Measurements from ENCODE around the gene SUV39H2. TPM values are rescaled to one million over a fixed set of nuclear protein-coding genes. Genes with fewer than 3 reads are reported as not detected.

Gene SUV39H2
- total and polyA plus RNA-seq, 4 donors, result 2.6 to 7.7 (median 5.4) TPM

DNA sequence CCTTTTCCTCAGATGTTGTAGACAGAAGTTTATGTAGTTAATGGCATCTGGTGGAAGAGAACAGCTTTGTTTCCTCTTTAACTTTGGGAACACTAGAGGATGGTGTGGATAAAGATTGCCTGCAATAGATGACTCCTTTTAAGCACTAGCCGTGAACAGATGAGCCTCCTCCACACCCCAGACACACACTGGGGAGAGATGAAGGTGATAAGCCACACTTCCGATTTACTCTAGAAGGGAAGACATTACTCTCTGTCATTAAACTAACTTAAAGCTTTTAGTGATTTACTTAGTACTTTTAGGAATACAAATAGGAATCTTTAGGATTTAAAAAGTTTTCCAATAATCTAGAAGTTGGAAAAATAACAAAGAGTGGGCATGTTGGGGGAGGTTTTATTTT lies 33.7 kb upstream of the SUV39H2 start:
- 79 to 84% methylated on average over 2 of the region's 2 CpGs for WGBS, 2 donors
- no peaks in the 10 kb centered on the region for H3K27me3 ChIP-seq (ENCODE audit: control insufficient read depth in 3 of 3, insufficient read depth in 3 of 3, low read length in 2 of 3)
- DNase-seq, result no peak

GRCh38 chr10:14852236-14852635 lies 26.4 kb upstream of the SUV39H2 start:
- ATAC-seq (ENCODE audit: insufficient read depth, low FRiP score), result no peak
- TF ChIP-seq, protein P1, sequence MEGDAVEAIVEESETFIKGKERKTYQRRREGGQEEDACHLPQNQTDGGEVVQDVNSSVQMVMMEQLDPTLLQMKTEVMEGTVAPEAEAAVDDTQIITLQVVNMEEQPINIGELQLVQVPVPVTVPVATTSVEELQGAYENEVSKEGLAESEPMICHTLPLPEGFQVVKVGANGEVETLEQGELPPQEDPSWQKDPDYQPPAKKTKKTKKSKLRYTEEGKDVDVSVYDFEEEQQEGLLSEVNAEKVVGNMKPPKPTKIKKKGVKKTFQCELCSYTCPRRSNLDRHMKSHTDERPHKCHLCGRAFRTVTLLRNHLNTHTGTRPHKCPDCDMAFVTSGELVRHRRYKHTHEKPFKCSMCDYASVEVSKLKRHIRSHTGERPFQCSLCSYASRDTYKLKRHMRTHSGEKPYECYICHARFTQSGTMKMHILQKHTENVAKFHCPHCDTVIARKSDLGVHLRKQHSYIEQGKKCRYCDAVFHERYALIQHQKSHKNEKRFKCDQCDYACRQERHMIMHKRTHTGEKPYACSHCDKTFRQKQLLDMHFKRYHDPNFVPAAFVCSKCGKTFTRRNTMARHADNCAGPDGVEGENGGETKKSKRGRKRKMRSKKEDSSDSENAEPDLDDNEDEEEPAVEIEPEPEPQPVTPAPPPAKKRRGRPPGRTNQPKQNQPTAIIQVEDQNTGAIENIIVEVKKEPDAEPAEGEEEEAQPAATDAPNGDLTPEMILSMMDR (IDR thresholded peaks at IDR 0.05; ENCODE audit: control extremely low read depth, extremely low read depth), result no peak
- Histone ChIP-seq H3K36me3 (ENCODE audit: control insufficient read depth in 4 of 4, insufficient read depth in 4 of 4, low read length in 4 of 4) (peaks cover 0 to 21% (median 10%) of the 10 kb centered on the region in 4 donors), H3K27ac (ENCODE audit: low read depth in 1 of 2, low read length in 1 of 2) (no peak overlapping the region), H3K4me1 (ENCODE audit: control insufficient read depth in 5 of 5, insufficient read depth in 5 of 5, low read length in 5 of 5) (no peaks in the 10 kb centered on the region), H3K27me3 (ENCODE audit: control insufficient read depth in 3 of 3, insufficient read depth in 3 of 3, low read length in 2 of 3) (no peaks in the 10 kb centered on the region), H3K4me3 (no peak overlapping the region), H3K9me3 (ENCODE audit: control insufficient read depth in 4 of 4, insufficient read depth in 3 of 4, low read length in 3 of 4) (no peaks in the 10 kb centered on the region), H3K9ac (ENCODE audit: insufficient read depth in 1 of 2, low read length in 2 of 2) (no peak overlapping the region)
- DNase-seq, result no peak
- WGBS, 2 donors, result 83 to 91% methylated on average over 3 of the region's 3 CpGs

More for the DNA sequence above, 33.7 kb upstream of the SUV39H2 start:
- TF ChIP-seq, protein P1 (IDR thresholded peaks at IDR 0.05; ENCODE audit: control extremely low read depth, extremely low read depth), result no peak
- peaks cover 21 to 34% (median 25%) of the 10 kb centered on the region in 4 donors for H3K36me3 ChIP-seq (ENCODE audit: control insufficient read depth in 4 of 4, insufficient read depth in 4 of 4, low read length in 4 of 4)
- no peak for ATAC-seq (ENCODE audit: insufficient read depth, low FRiP score)
- no peak overlapping the region for H3K9ac ChIP-seq (ENCODE audit: insufficient read depth in 1 of 2, low read length in 2 of 2)
- no peaks in the 10 kb centered on the region for H3K9me3 ChIP-seq (ENCODE audit: control insufficient read depth in 4 of 4, insufficient read depth in 3 of 4, low read length in 3 of 4)
- H3K4me1 ChIP-seq (ENCODE audit: control insufficient read depth in 5 of 5, insufficient read depth in 5 of 5, low read length in 5 of 5), result no peaks in the 10 kb centered on the region
- no peak overlapping the region for H3K27ac ChIP-seq (ENCODE audit: low read depth in 1 of 2, low read length in 1 of 2)
- no peak overlapping the region for H3K4me3 ChIP-seq

DNA sequence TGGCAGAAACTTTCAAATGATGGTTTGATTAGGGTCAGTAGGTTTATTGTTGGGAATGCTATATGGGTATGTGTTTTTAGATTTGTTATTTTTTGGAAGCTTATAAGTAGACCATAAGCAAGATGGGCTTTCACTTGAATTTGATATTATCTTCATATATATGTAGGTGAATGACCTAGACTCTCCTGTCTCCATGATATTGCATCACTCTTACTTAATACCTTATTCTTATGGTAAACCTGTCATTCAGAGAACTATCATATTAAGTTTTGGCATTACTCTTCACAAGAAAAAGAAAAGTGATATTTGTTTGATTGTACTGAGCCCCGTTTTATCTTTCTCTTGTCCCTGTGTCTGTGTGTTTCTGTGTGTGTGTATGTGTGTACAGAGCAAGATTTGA lies 23.2 kb upstream of the SUV39H2 start:
- DNase-seq, result no peak
- Histone ChIP-seq H3K36me3 (ENCODE audit: control insufficient read depth in 4 of 4, insufficient read depth in 4 of 4, low read length in 4 of 4) (peaks cover 0 to 23% (median 9%) of the 10 kb centered on the region in 4 donors), H3K9ac (ENCODE audit: insufficient read depth in 1 of 2, low read length in 2 of 2) (no peak overlapping the region), H3K27ac (ENCODE audit: low read depth in 1 of 2, low read length in 1 of 2) (no peak overlapping the region), H3K9me3 (ENCODE audit: control insufficient read depth in 4 of 4, insufficient read depth in 3 of 4, low read length in 3 of 4) (no peaks in the 10 kb centered on the region), H3K27me3 (ENCODE audit: control insufficient read depth in 3 of 3, insufficient read depth in 3 of 3, low read length in 2 of 3) (no peaks in the 10 kb centered on the region), H3K4me1 (ENCODE audit: control insufficient read depth in 5 of 5, insufficient read depth in 5 of 5, low read length in 5 of 5) (no peaks in the 10 kb centered on the region), H3K4me3 (no peak overlapping the region)
- 88 to 97% methylated on average over 1 of the region's 1 CpG for WGBS, 2 donors
- TF ChIP-seq, protein P1 (IDR thresholded peaks at IDR 0.05; ENCODE audit: control extremely low read depth, extremely low read depth), result no peak
- ATAC-seq (ENCODE audit: insufficient read depth, low FRiP score), result no peak

DNA sequence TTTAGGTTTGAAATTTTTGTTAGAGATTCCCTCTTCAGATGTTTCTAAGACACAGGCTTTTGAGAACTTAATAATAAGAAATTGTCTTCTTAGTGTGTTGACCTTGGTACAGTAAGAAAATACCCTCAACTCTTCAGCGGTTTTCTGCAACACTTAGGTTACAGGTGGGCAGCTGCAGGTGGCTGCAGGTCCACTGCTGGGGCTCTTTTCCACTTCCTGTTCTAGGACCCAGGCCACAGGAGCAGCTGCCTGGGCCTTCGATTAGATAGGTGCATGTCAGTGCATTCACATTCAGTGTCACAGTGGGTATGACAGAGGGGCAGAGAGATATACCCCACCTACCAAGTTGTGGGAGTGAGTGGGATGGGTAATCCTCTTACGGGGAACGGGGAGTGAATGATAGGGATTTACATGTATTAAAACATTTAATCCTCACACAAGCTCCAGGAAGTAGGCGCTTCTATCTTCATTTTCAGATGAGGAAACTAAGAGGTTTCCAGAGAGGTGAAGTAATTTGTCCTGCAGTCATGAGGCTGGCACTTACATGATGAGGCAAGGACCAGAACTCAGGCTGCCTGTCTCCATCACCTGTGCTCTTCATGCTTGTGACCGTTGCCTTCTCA lies 20.2 kb upstream of the SUV39H2 start:
- Histone ChIP-seq H3K9ac (ENCODE audit: insufficient read depth in 1 of 2, low read length in 2 of 2) (no peak overlapping the region), H3K36me3 (ENCODE audit: control insufficient read depth in 4 of 4, insufficient read depth in 4 of 4, low read length in 4 of 4) (peaks cover 3 to 20% (median 8%) of the 10 kb centered on the region in 4 donors), H3K4me3 (no peak overlapping the region), H3K9me3 (ENCODE audit: control insufficient read depth in 4 of 4, insufficient read depth in 3 of 4, low read length in 3 of 4) (no peaks in the 10 kb centered on the region), H3K4me1 (ENCODE audit: control insufficient read depth in 5 of 5, insufficient read depth in 5 of 5, low read length in 5 of 5) (no peaks in the 10 kb centered on the region), H3K27ac (ENCODE audit: low read depth in 1 of 2, low read length in 1 of 2) (no peak overlapping the region), H3K27me3 (ENCODE audit: control insufficient read depth in 3 of 3, insufficient read depth in 3 of 3, low read length in 2 of 3) (no peaks in the 10 kb centered on the region)
- no peak for ATAC-seq (ENCODE audit: insufficient read depth, low FRiP score)
- no peak for DNase-seq
- TF ChIP-seq, protein P1 (IDR thresholded peaks at IDR 0.05; ENCODE audit: control extremely low read depth, extremely low read depth), result no peak
- 79 to 90% methylated on average over 6 of the region's 6 CpGs for WGBS, 2 donors

Data from lung (tissue), 12 donors.